DOHH2 (cell line): Measurements from ENCODE around the gene CARS2.
"Not testable (repeated sequence)": the region's sequence is repeated elsewhere in the genome, so short reads cannot be mapped to it uniquely, and the experiment has no call there.

Experiments
- H3F3A ChIP-seq: fragments of 200-600 bp; sonication (generic), shearing (Covaris generic); 2 replicates; pipeline ENCODE4 v1.6.0; 2016; ENCODE audit warnings: antibody characterized with exemption, mild to moderate bottlenecking; ENCODE audit not compliant: control insufficient read depth, insufficient read depth
- H3K27ac ChIP-seq: fragments of 200-600 bp; sonication (generic); 2 replicates; pipeline ENCODE4 v1.5.1; 2014; ENCODE audit warnings: low read depth, mild to moderate bottlenecking, low read length, moderate library complexity
- H3K27me3 ChIP-seq: fragments of 200-600 bp; sonication (generic); 2 replicates; pipeline ENCODE4 v1.6.1; 2014; ENCODE audit warnings: mild to moderate bottlenecking, low read length, mixed read lengths; ENCODE audit not compliant: control insufficient read depth
- H3K36me3 ChIP-seq: fragments of 200-600 bp; sonication (generic); 2 replicates; pipeline ENCODE4 v1.6.1; 2014; ENCODE audit warnings: mild to moderate bottlenecking, low read length, moderate library complexity, mixed read lengths; ENCODE audit not compliant: control insufficient read depth
- H3K4me1 ChIP-seq: fragments of 200-600 bp; sonication (generic); 2 replicates; pipeline ENCODE4 v1.6.1; 2014; ENCODE audit warnings: mild to moderate bottlenecking, low read length, mixed read lengths; ENCODE audit not compliant: control insufficient read depth
- H3K4me2 ChIP-seq: fragments of 200-600 bp; sonication (generic); 2 replicates; pipeline ENCODE4 v1.6.0; 2014; ENCODE audit warnings: mild to moderate bottlenecking, low read length, moderate library complexity
- H3K4me3 ChIP-seq: fragments of 200-600 bp; sonication (generic); 2 replicates; pipeline ENCODE4 v1.5.1; 2014; ENCODE audit warnings: mild to moderate bottlenecking, low read length, mixed read lengths
- H3K79me2 ChIP-seq: fragments of 200-600 bp; sonication (generic); 2 replicates; pipeline ENCODE4 v1.6.1; 2014; ENCODE audit warnings: mild to moderate bottlenecking, low read length, mixed read lengths; ENCODE audit not compliant: control insufficient read depth
- H3K9me2 ChIP-seq: fragments of 200-600 bp; sonication (generic); replicated peaks from 2 replicates; pipeline ENCODE4 v1.6.1; 2014; ENCODE audit warnings: mild to moderate bottlenecking, low read length, mixed read lengths; ENCODE audit not compliant: control insufficient read depth
- H3K9me3 ChIP-seq: fragments of 200-600 bp; sonication (generic); 2 replicates; pipeline ENCODE4 v1.6.1; 2014; ENCODE audit warnings: antibody characterized with exemption, low read length, mixed read lengths; ENCODE audit not compliant: control insufficient read depth, insufficient read depth
- H4K20me1 ChIP-seq: fragments of 200-600 bp; sonication (generic); 2 replicates; pipeline ENCODE4 v1.6.0; 2014; ENCODE audit warnings: low read depth, mild to moderate bottlenecking, antibody characterized with exemption, low read length, moderate library complexity; ENCODE audit not compliant: control insufficient read depth, insufficient read depth
- CTCF ChIP-seq: fragments of 200-600 bp; sonication (generic); IDR thresholded peaks from one replicate; pipeline ENCODE4 v1.5.1; 2014; ENCODE audit warnings: antibody characterized with exemption, mild to moderate bottlenecking, low read depth, low read length; ENCODE audit not compliant: poor library complexity, severe bottlenecking
- EZH2phosphoT487 ChIP-seq: fragments of 200-600 bp; sonication (generic); IDR thresholded peaks from 2 replicates; pipeline ENCODE4 v1.6.1; 2017; ENCODE audit warnings: borderline replicate concordance, mild to moderate bottlenecking, antibody characterized with exemption, low read length, moderate library complexity, mixed read lengths

The CARS2 gene

GRCh38 chr13:110698689-110699088 is 7.2 kb downstream of the CARS2 start:
- peak overlapping the region; percentile 2; the same call in 1 of the 2 replicates for H3K4me3 ChIP-seq
- peak overlapping the region; percentile 40 for H3K4me2 ChIP-seq
- no peaks in the 10 kb centered on the region for H3K9me3 ChIP-seq
- TF ChIP-seq EZH2phosphoT487: no peak
- TF ChIP-seq CTCF: no peak
- H4K20me1 ChIP-seq: peaks cover 3% of the 10 kb centered on the region; the same call in 1 of the 2 replicates
- peaks cover 75% of the 10 kb centered on the region for H3K36me3 ChIP-seq
- H3K27me3 ChIP-seq: no peaks in the 10 kb centered on the region
- no peaks in the 10 kb centered on the region for H3F3A ChIP-seq
- H3K9me2 ChIP-seq: no peaks in the 10 kb centered on the region
- peaks cover 44% of the 10 kb centered on the region for H3K4me1 ChIP-seq
- H3K27ac ChIP-seq: peak overlapping the region; percentile 3; the same call in 1 of the 2 replicates
- H3K79me2 ChIP-seq: peaks cover 52% of the 10 kb centered on the region

GRCh38 chr13:110697842-110698241 is 8.1 kb downstream of the CARS2 start:
- Histone ChIP-seq H4K20me1 (peaks cover 3% of the 10 kb centered on the region; the same call in 1 of the 2 replicates), H3K27ac (no peak overlapping the region), H3K4me3 (no peak overlapping the region), H3K9me3 (no peaks in the 10 kb centered on the region), H3F3A (no peaks in the 10 kb centered on the region), H3K36me3 (peaks cover 67% of the 10 kb centered on the region), H3K79me2 (peaks cover 43% of the 10 kb centered on the region), H3K4me2 (no peak overlapping the region), H3K27me3 (no peaks in the 10 kb centered on the region), H3K4me1 (peaks cover 35% of the 10 kb centered on the region), H3K9me2 (no peaks in the 10 kb centered on the region)
- no peak for TF ChIP-seq EZH2phosphoT487
- no peak for TF ChIP-seq CTCF

- no peaks in the 10 kb centered on the region for H3F3A ChIP-seq
- peaks cover 56% of the 10 kb centered on the region for H3K36me3 ChIP-seq
- H3K27me3 ChIP-seq: no peaks in the 10 kb centered on the region
- peaks cover 31% of the 10 kb centered on the region for H3K4me1 ChIP-seq
- H3K4me2 ChIP-seq: no peak overlapping the region
- H3K27ac ChIP-seq: no peak overlapping the region
- peaks cover 34% of the 10 kb centered on the region for H3K79me2 ChIP-seq
- H3K9me3 ChIP-seq: no peaks in the 10 kb centered on the region
- TF ChIP-seq CTCF (no peak), EZH2phosphoT487 (no peak)
- H3K9me2 ChIP-seq: no peaks in the 10 kb centered on the region
- no peak overlapping the region for H3K4me3 ChIP-seq
- H4K20me1 ChIP-seq: peaks cover 3% of the 10 kb centered on the region; the same call in 1 of the 2 replicates
These were observed 9.1 kb downstream of the CARS2 start for GRCh38 chr13:110696776-110697175.

GRCh38 chr13:110695774-110696173 is 10.1 kb downstream of the CARS2 start:
- not testable (repeated sequence) for H3F3A ChIP-seq, H3K9me2 ChIP-seq, H3K4me2 ChIP-seq, H3K27me3 ChIP-seq, H3K27ac ChIP-seq, H3K9me3 ChIP-seq, H4K20me1 ChIP-seq, H3K4me3 ChIP-seq
- peaks cover 55% of the 10 kb centered on the region for H3K36me3 ChIP-seq
- H3K4me1 ChIP-seq: peaks cover 31% of the 10 kb centered on the region
- peaks cover 25% of the 10 kb centered on the region for H3K79me2 ChIP-seq
